K562 (cell line): ENCODE data around the gene ZMYND8. TPM values are rescaled to one million over a fixed set of nuclear protein-coding genes. Genes with fewer than 3 reads are reported as not detected.
A peak's percentile ranks its signal among the peaks of the same experiment; 100 is the strongest.

Experiments
- CSDE1 ChIP-seq, 2 experiments: fragments of 450-650 bp; IDR thresholded peaks; 2 replicates each; pipeline ENCODE4 v1.6.1; 2016; ENCODE audit warnings: mild to moderate bottlenecking in 1 of 2
- DPF2 ChIP-seq: fragments of 450-650 bp; IDR thresholded peaks from 2 replicates; pipeline ENCODE4 v1.6.1; 2016
- MBD2 ChIP-seq: sonication (generic); IDR thresholded peaks from 2 replicates; pipeline ENCODE4 v1.6.1; 2016; ENCODE audit warnings: low read depth, borderline replicate concordance
- MECOM ChIP-seq: fragments of 250-450 bp; sonication (Bioruptor Pico); IDR thresholded peaks from 2 replicates; pipeline ENCODE4 v1.8.0; 2022; ENCODE audit warnings: inconsistent platforms
- MEF2A ChIP-seq: IDR thresholded peaks from 2 replicates; pipeline ENCODE4 v1.6.1; 2011; ENCODE audit warnings: low read depth, mild to moderate bottlenecking, low read length, moderate library complexity; ENCODE audit not compliant: control insufficient read depth
- NCOA1 ChIP-seq: fragments of 450-650 bp; IDR thresholded peaks from 2 replicates; pipeline ENCODE4 v1.6.1; 2016; ENCODE audit warnings: low read depth
- NONO ChIP-seq, 2 experiments: fragments of 200-400 bp in 1 of 2; fragments of 450-650 bp in 1 of 2; formaldehyde crosslinking in 1 of 2; IDR thresholded peaks; 2 replicates each; pipeline ENCODE4 v1.6.1; 2017; ENCODE audit warnings: low read depth in 2 of 2, mild to moderate bottlenecking in 2 of 2, moderate library complexity in 2 of 2, low read length in 1 of 2
- TRIM24 ChIP-seq, 2 experiments: fragments of 450-650 bp; IDR thresholded peaks; 2 replicates each; pipeline ENCODE4 v1.6.1; 2016
- polyA plus RNA-seq, 8 experiments: library from polyadenylated mRNA; depleted of rRNA in 4 of 8; stranded (reverse) in 5 of 8; unstranded in 3 of 8; fragments of >200 nt; fragmentation: Nextera tagmentation in 2 of 8; fragmentation: Illumina TruSeq in 1 of 8; extraction: Ambion mirVana in 2 of 8; extraction: Trizol in 1 of 8; gene quantifications; 2 replicates each; pipeline versions ENCODE4 v1.2.1 to v1.2.3, GENCODE V29; 2011 to 2014; ENCODE audit warnings: inconsistent platforms in 1 of 8, missing spikeins in 1 of 8
- total RNA-seq, 7 experiments: library from RNA; depleted of rRNA in 6 of 7; stranded (reverse); fragments of >200 nt in 6 of 7; fragmentation: Illumina TruSeq in 2 of 7; extraction: Trizol in 2 of 7; gene quantifications; 2 replicates each; pipeline versions ENCODE4 v1.2.1 to v1.2.3, GENCODE V29; 2011 to 2021; ENCODE audit warnings: low replicate concordance in 1 of 7
- TF ChIP-seq, protein P1 (sequence below): fragments of 250-450 bp; sonication (Bioruptor Pico); IDR thresholded peaks from 2 replicates; pipeline ENCODE4 v1.9.0; 2021; ENCODE audit warnings: mild to moderate bottlenecking
- TF ChIP-seq, protein P2 (sequence below): fragments of 450-650 bp; IDR thresholded peaks from 2 replicates; pipeline ENCODE4 v1.6.1; 2016
- TF ChIP-seq, protein P3 (sequence below), 2 experiments: fragments of 150-350 bp in 1 of 2; IDR thresholded peaks; 2 replicates each; pipeline ENCODE4 v1.6.1; 2012 to 2016; ENCODE audit warnings: low read depth in 2 of 2, low read length in 2 of 2, mild to moderate bottlenecking in 1 of 2, moderate library complexity in 1 of 2
- TF ChIP-seq, protein P4 (sequence below): fragments of 450-650 bp; formaldehyde crosslinking; conservative IDR thresholded peaks from 2 replicates; pipeline ENCODE4 v1.4.0; 2022; ENCODE audit warnings: mild to moderate bottlenecking, missing genetic modification characterization

The ZMYND8 gene
- total and polyA plus RNA-seq, 9 of the 15 experiments (the other 6 are each of a cell fraction or from before 2014, with no cell fraction given): 31.8 to 148 (median 71.9) TPM

DNA sequence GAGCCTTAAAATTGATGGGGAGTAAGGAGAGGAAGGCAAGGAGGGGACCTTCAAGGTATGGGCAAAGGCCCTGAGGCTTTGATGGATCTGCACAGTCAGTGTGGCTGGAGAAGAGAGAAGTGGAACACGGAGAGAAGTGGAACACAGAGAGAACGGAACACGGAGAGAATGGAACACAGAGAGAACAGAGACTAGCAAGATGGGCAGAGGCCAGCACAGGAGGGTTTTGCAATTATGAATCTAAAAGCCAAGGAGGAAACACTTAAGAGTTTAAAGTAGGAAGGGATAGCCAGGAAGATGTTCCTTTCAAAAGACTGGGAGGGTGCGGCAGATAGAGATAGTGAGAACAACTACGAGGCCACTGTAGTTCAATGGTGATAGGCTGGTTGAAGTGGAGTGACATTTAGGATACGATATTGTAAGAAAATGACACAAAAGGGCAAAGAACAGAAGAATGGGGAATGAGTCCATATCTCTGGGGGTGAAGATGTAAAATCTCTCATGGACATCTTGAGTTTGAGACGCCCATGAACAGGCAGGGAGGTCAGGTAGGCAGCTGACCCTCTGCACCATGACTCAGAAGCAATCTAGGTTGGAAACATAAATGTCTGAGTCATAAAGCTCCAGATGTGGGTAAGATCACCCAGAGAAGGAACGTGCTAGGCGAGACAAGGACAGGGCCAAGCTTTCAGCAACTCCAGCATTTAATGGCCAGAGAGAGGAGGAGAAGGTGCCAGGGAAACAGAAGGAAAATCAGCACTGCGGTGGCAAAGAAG is 25.4 kb downstream of the ZMYND8 start (continued):
- TF ChIP-seq NONO (IDR thresholded peaks at IDR 0.05; ENCODE audit: low read depth in 2 of 2, low read length in 1 of 2) (no peak; a peak in 1 of 4 replicates), DPF2 (peak; percentile 99), MECOM (peak; percentile 90), NCOA1 (peak; percentile 72; the same call in 1 of the 2 replicates), CSDE1 (IDR thresholded peaks at IDR 0.05) (peak in 1 of 2 experiments; percentile 27; a peak in 2 of 4 replicates), MEF2A (peak; percentile 61; the same call in 1 of the 2 replicates), TRIM24 (IDR thresholded peaks at IDR 0.05) (peak; percentile 86 to 92), MBD2 (peak; percentile 79)
- TF ChIP-seq, protein P1, sequence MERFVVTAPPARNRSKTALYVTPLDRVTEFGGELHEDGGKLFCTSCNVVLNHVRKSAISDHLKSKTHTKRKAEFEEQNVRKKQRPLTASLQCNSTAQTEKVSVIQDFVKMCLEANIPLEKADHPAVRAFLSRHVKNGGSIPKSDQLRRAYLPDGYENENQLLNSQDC (CRISPR knock-in tag): no peak
- TF ChIP-seq, protein P2, sequence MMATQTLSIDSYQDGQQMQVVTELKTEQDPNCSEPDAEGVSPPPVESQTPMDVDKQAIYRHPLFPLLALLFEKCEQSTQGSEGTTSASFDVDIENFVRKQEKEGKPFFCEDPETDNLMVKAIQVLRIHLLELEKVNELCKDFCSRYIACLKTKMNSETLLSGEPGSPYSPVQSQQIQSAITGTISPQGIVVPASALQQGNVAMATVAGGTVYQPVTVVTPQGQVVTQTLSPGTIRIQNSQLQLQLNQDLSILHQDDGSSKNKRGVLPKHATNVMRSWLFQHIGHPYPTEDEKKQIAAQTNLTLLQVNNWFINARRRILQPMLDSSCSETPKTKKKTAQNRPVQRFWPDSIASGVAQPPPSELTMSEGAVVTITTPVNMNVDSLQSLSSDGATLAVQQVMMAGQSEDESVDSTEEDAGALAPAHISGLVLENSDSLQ: peak; percentile 94
- TF ChIP-seq, protein P3, sequence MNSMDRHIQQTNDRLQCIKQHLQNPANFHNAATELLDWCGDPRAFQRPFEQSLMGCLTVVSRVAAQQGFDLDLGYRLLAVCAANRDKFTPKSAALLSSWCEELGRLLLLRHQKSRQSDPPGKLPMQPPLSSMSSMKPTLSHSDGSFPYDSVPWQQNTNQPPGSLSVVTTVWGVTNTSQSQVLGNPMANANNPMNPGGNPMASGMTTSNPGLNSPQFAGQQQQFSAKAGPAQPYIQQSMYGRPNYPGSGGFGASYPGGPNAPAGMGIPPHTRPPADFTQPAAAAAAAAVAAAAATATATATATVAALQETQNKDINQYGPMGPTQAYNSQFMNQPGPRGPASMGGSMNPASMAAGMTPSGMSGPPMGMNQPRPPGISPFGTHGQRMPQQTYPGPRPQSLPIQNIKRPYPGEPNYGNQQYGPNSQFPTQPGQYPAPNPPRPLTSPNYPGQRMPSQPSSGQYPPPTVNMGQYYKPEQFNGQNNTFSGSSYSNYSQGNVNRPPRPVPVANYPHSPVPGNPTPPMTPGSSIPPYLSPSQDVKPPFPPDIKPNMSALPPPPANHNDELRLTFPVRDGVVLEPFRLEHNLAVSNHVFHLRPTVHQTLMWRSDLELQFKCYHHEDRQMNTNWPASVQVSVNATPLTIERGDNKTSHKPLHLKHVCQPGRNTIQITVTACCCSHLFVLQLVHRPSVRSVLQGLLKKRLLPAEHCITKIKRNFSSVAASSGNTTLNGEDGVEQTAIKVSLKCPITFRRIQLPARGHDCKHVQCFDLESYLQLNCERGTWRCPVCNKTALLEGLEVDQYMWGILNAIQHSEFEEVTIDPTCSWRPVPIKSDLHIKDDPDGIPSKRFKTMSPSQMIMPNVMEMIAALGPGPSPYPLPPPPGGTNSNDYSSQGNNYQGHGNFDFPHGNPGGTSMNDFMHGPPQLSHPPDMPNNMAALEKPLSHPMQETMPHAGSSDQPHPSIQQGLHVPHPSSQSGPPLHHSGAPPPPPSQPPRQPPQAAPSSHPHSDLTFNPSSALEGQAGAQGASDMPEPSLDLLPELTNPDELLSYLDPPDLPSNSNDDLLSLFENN (IDR thresholded peaks at IDR 0.05; ENCODE audit: low read depth in 2 of 2, low read length in 2 of 2): peak in 1 of 2 experiments; percentile 70; a peak in 1 of 4 replicates
- TF ChIP-seq, protein P4, sequence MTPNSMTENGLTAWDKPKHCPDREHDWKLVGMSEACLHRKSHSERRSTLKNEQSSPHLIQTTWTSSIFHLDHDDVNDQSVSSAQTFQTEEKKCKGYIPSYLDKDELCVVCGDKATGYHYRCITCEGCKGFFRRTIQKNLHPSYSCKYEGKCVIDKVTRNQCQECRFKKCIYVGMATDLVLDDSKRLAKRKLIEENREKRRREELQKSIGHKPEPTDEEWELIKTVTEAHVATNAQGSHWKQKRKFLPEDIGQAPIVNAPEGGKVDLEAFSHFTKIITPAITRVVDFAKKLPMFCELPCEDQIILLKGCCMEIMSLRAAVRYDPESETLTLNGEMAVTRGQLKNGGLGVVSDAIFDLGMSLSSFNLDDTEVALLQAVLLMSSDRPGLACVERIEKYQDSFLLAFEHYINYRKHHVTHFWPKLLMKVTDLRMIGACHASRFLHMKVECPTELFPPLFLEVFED (CRISPR knock-in tag): peak; percentile 84; the same call in 1 of the 2 replicates
